K562 (cell line): ENCODE results near the gene MYL5. TPM values are rescaled to one million over a fixed set of nuclear protein-coding genes. Genes with fewer than 3 reads are reported as not detected.

Source experiments
- BRD4 ChIP-seq: fragments of 200-600 bp; sonication (generic); IDR thresholded peaks from 2 replicates; pipeline ENCODE4 v1.6.1; 2017; ENCODE audit warnings: inconsistent platforms
- CREBBP ChIP-seq: IDR thresholded peaks from one replicate; pipeline ENCODE4 v1.6.1; 2012; ENCODE audit warnings: low read depth, mild to moderate bottlenecking, control low read depth, inconsistent platforms, low read length
- DMBX1 ChIP-seq: fragments of 250-450 bp; sonication (Bioruptor Pico); IDR thresholded peaks from 2 replicates; pipeline ENCODE4 v1.8.0; 2022; ENCODE audit warnings: inconsistent platforms, mild to moderate bottlenecking, moderate library complexity, borderline replicate concordance
- GABPB2 ChIP-seq: fragments of 250-450 bp; sonication (Bioruptor Pico); conservative IDR thresholded peaks from 2 replicates; pipeline ENCODE4 v1.5.1; 2021; ENCODE audit warnings: mild to moderate bottlenecking
- POLR2AphosphoS2 ChIP-seq: IDR thresholded peaks from 2 replicates; pipeline ENCODE4 v1.6.1; 2012; ENCODE audit warnings: low read length, improper control_type of control experiment
- RAD21 ChIP-seq, 2 experiments: fragments of 250-450 bp in 1 of 2; fragments of 450-650 bp in 1 of 2; sonication (Bioruptor Pico) in 1 of 2; formaldehyde crosslinking in 1 of 2; IDR thresholded peaks in 1 of 2; conservative IDR thresholded peaks in 1 of 2; 2 replicates each; pipeline versions ENCODE4 v1.4.0 to v1.8.0; 2020 to 2022; ENCODE audit warnings: mild to moderate bottlenecking in 2 of 2, moderate library complexity in 1 of 2
- TRIM24 ChIP-seq, 2 experiments: fragments of 450-650 bp; IDR thresholded peaks; 2 replicates each; pipeline ENCODE4 v1.6.1; 2016
- ZBED1 ChIP-seq: IDR thresholded peaks from 2 replicates; pipeline ENCODE4 v1.6.1; 2014
- ZNF143 ChIP-seq: sonication (generic); formaldehyde crosslinking; IDR thresholded peaks from 2 replicates; pipeline ENCODE4 v1.9.0; 2022; ENCODE audit warnings: mild to moderate bottlenecking, missing genetic modification reagents
- ZNF75A ChIP-seq: fragments of 450-650 bp; formaldehyde crosslinking; IDR thresholded peaks from 2 replicates; pipeline ENCODE4 v1.4.0; 2020; ENCODE audit warnings: mild to moderate bottlenecking
- ZNF77 ChIP-seq: fragments of 250-450 bp; sonication (Bioruptor Pico); IDR thresholded peaks from 2 replicates; pipeline ENCODE4 v1.5.0; 2020
- polyA plus RNA-seq, 8 experiments: library from polyadenylated mRNA; depleted of rRNA in 4 of 8; stranded (reverse) in 5 of 8; unstranded in 3 of 8; fragments of >200 nt; fragmentation: Nextera tagmentation in 2 of 8; fragmentation: Illumina TruSeq in 1 of 8; extraction: Ambion mirVana in 2 of 8; extraction: Trizol in 1 of 8; gene quantifications; 2 replicates each; pipeline versions ENCODE4 v1.2.1 to v1.2.3, GENCODE V29; 2011 to 2014; ENCODE audit warnings: inconsistent platforms in 1 of 8, missing spikeins in 1 of 8
- total RNA-seq, 7 experiments: library from RNA; depleted of rRNA in 6 of 7; stranded (reverse); fragments of >200 nt in 6 of 7; fragmentation: Illumina TruSeq in 2 of 7; extraction: Trizol in 2 of 7; gene quantifications; 2 replicates each; pipeline versions ENCODE4 v1.2.1 to v1.2.3, GENCODE V29; 2011 to 2021; ENCODE audit warnings: low replicate concordance in 1 of 7
- TF ChIP-seq, protein P1 (sequence below): sonication (generic); formaldehyde crosslinking; IDR thresholded peaks from 2 replicates; pipeline ENCODE4 v1.8.0; 2023; ENCODE audit warnings: mild to moderate bottlenecking, missing genetic modification reagents
- TF ChIP-seq, protein P2 (sequence below): sonication (generic); formaldehyde crosslinking; IDR thresholded peaks from 2 replicates; pipeline ENCODE4 v1.8.0; 2022; ENCODE audit warnings: mild to moderate bottlenecking, missing genetic modification reagents
- TF ChIP-seq, protein P3 (sequence below), 2 experiments: fragments of 250-450 bp in 1 of 2; fragments of 450-650 bp in 1 of 2; sonication (Bioruptor Pico) in 1 of 2; IDR thresholded peaks; 2 replicates each; pipeline versions ENCODE4 v1.6.1 to v1.8.0; 2016 to 2021; ENCODE audit warnings: mild to moderate bottlenecking in 2 of 2, moderate library complexity in 2 of 2, missing compliant biosample characterization in 1 of 2, missing genetic modification characterization in 1 of 2
- TF ChIP-seq, protein P4 (sequence below): fragments of 250-450 bp; sonication (Bioruptor Pico); IDR thresholded peaks from 2 replicates; pipeline ENCODE4 v1.4.0; 2020; ENCODE audit warnings: mild to moderate bottlenecking, moderate library complexity, borderline replicate concordance
- TF ChIP-seq, protein P5 (sequence below): IDR thresholded peaks from 3 replicates; pipeline ENCODE4 v1.6.1; 2011; ENCODE audit warnings: borderline replicate concordance, mild to moderate bottlenecking, moderate library complexity; ENCODE audit not compliant: insufficient read length; ENCODE audit errors: extremely low read depth

Gene MYL5
- total and polyA plus RNA-seq, 9 of the 15 experiments (the other 6 are each of a cell fraction or from before 2014, with no cell fraction given), result 1.4 to 10.0 (median 4.1) TPM

DNA sequence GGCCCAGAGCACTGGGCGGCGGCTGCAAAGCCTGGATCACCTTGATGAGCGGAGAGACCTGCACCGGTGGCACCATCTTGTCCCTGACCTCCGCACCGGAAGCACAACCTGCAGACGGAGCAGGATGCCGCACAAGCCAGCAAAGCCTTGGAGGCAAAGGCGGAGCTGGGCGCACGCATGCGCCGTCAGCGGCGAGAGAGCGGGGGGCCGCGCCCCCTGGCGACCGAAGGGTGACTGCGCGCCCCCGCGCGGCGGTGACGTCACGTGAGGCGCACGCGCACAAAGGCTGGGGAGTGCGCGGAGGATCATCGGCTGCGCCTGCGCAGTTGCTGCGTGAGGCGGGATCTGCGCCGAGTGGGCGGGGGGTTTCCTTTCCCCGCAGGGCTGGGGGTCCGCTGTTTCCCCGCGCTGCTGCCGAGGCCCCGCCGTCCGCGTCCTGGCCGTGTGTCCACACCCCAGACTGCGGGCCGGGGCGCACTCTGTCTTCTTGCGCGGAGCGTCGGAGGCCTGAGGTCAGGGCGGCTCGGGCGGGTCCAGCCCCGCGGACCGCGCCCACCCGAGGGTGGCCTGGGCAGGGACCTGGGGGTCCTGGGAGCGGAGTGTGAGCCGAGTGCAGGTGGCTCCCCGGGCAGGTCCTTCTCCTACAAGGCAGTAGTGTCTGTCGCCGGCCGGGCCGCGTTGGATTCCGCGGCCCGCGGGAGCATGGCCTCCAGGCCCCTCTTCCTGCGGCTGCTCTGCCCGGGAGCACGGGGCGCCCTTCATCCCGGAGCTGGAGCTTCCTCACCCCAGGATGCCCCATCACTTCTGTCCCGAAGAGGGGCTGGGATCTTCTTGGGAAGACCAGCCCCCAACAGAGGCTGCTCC is at the start of gene MYL5, which contains the start of gene ATP5ME (continued):
- TF ChIP-seq, protein P1, sequence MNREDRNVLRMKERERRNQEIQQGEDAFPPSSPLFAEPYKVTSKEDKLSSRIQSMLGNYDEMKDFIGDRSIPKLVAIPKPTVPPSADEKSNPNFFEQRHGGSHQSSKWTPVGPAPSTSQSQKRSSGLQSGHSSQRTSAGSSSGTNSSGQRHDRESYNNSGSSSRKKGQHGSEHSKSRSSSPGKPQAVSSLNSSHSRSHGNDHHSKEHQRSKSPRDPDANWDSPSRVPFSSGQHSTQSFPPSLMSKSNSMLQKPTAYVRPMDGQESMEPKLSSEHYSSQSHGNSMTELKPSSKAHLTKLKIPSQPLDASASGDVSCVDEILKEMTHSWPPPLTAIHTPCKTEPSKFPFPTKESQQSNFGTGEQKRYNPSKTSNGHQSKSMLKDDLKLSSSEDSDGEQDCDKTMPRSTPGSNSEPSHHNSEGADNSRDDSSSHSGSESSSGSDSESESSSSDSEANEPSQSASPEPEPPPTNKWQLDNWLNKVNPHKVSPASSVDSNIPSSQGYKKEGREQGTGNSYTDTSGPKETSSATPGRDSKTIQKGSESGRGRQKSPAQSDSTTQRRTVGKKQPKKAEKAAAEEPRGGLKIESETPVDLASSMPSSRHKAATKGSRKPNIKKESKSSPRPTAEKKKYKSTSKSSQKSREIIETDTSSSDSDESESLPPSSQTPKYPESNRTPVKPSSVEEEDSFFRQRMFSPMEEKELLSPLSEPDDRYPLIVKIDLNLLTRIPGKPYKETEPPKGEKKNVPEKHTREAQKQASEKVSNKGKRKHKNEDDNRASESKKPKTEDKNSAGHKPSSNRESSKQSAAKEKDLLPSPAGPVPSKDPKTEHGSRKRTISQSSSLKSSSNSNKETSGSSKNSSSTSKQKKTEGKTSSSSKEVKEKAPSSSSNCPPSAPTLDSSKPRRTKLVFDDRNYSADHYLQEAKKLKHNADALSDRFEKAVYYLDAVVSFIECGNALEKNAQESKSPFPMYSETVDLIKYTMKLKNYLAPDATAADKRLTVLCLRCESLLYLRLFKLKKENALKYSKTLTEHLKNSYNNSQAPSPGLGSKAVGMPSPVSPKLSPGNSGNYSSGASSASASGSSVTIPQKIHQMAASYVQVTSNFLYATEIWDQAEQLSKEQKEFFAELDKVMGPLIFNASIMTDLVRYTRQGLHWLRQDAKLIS, result peak; percentile 67; the same call in 1 of the 2 replicates
- TF ChIP-seq TRIM24 (IDR thresholded peaks at IDR 0.05), result no peak
- TF ChIP-seq, protein P2, sequence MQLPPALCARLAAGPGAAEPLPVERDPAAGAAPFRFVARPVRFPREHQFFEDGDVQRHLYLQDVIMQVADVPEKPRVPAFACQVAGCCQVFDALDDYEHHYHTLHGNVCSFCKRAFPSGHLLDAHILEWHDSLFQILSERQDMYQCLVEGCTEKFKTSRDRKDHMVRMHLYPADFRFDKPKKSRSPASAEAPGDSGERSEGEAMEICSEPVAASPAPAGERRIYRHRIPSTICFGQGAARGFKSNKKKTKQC (CRISPR knock-in tag), result peak; percentile 77; the same call in 1 of the 2 replicates
- TF ChIP-seq, protein P3, sequence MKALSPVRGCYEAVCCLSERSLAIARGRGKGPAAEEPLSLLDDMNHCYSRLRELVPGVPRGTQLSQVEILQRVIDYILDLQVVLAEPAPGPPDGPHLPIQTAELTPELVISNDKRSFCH (CRISPR knock-in tag; IDR thresholded peaks at IDR 0.05), result no peak
- TF ChIP-seq, protein P3 (tag; IDR thresholded peaks at IDR 0.05), result peak; percentile 33; the same call in 1 of the 2 replicates
- TF ChIP-seq, protein P4, sequence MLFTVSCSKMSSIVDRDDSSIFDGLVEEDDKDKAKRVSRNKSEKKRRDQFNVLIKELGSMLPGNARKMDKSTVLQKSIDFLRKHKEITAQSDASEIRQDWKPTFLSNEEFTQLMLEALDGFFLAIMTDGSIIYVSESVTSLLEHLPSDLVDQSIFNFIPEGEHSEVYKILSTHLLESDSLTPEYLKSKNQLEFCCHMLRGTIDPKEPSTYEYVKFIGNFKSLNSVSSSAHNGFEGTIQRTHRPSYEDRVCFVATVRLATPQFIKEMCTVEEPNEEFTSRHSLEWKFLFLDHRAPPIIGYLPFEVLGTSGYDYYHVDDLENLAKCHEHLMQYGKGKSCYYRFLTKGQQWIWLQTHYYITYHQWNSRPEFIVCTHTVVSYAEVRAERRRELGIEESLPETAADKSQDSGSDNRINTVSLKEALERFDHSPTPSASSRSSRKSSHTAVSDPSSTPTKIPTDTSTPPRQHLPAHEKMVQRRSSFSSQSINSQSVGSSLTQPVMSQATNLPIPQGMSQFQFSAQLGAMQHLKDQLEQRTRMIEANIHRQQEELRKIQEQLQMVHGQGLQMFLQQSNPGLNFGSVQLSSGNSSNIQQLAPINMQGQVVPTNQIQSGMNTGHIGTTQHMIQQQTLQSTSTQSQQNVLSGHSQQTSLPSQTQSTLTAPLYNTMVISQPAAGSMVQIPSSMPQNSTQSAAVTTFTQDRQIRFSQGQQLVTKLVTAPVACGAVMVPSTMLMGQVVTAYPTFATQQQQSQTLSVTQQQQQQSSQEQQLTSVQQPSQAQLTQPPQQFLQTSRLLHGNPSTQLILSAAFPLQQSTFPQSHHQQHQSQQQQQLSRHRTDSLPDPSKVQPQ, result no peak
- no peak for TF ChIP-seq POLR2AphosphoS2
- TF ChIP-seq BRD4, result no peak
- TF ChIP-seq ZNF143 (CRISPR knock-in tag), result no peak
- TF ChIP-seq ZNF75A (CRISPR knock-in tag), result no peak
- TF ChIP-seq RAD21 (CRISPR knock-in tag; conservative IDR thresholded peaks at IDR 0.05 in 1 of 2, IDR thresholded peaks at IDR 0.05 in 1 of 2), result peak; percentile 57 to 78
- TF ChIP-seq CREBBP, result no peak
- TF ChIP-seq GABPB2 (CRISPR knock-in tag), result no peak
- TF ChIP-seq DMBX1, result no peak
- TF ChIP-seq ZBED1, result peak; percentile 83; the same call in 1 of the 2 replicates
- TF ChIP-seq, protein P5, sequence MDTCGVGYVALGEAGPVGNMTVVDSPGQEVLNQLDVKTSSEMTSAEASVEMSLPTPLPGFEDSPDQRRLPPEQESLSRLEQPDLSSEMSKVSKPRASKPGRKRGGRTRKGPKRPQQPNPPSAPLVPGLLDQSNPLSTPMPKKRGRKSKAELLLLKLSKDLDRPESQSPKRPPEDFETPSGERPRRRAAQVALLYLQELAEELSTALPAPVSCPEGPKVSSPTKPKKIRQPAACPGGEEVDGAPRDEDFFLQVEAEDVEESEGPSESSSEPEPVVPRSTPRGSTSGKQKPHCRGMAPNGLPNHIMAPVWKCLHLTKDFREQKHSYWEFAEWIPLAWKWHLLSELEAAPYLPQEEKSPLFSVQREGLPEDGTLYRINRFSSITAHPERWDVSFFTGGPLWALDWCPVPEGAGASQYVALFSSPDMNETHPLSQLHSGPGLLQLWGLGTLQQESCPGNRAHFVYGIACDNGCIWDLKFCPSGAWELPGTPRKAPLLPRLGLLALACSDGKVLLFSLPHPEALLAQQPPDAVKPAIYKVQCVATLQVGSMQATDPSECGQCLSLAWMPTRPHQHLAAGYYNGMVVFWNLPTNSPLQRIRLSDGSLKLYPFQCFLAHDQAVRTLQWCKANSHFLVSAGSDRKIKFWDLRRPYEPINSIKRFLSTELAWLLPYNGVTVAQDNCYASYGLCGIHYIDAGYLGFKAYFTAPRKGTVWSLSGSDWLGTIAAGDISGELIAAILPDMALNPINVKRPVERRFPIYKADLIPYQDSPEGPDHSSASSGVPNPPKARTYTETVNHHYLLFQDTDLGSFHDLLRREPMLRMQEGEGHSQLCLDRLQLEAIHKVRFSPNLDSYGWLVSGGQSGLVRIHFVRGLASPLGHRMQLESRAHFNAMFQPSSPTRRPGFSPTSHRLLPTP, result no peak
- no peak for TF ChIP-seq ZNF77 (CRISPR knock-in tag)
